OCI-LY1 (cell line): ENCODE results near the gene MYO18B.

Experiments used
- H2AFZ ChIP-seq: fragments of 200-600 bp; sonication (generic), shearing (Covaris generic); 2 replicates; pipeline ENCODE4 v1.6.0; 2014; ENCODE audit warnings: antibody characterized with exemption, mild to moderate bottlenecking, low read length
- H3F3A ChIP-seq: fragments of 200-600 bp; sonication (generic), shearing (Covaris generic); 2 replicates; pipeline ENCODE4 v1.6.0; 2014; ENCODE audit warnings: mild to moderate bottlenecking, antibody characterized with exemption, low read length, moderate library complexity; ENCODE audit not compliant: insufficient read depth
- H3K27ac ChIP-seq: fragments of 200-600 bp; sonication (generic); 2 replicates; pipeline ENCODE4 v1.5.1; 2014; ENCODE audit warnings: low read length, mixed run types, mild to moderate bottlenecking, low read depth; ENCODE audit not compliant: poor library complexity, severe bottlenecking
- H3K27me3 ChIP-seq: fragments of 200-600 bp; sonication (generic); 2 replicates; pipeline ENCODE4 v1.6.0; 2014; ENCODE audit warnings: antibody characterized with exemption, mild to moderate bottlenecking, low read length, moderate library complexity; ENCODE audit not compliant: insufficient read depth
- H3K36me3 ChIP-seq: fragments of 200-600 bp; sonication (generic); 2 replicates; pipeline ENCODE4 v1.6.1; 2014; ENCODE audit warnings: mild to moderate bottlenecking, antibody characterized with exemption, low read length, moderate library complexity, mixed read lengths; ENCODE audit not compliant: insufficient read depth
- H3K4me1 ChIP-seq: fragments of 200-600 bp; sonication (generic); 2 replicates; pipeline ENCODE4 v1.5.1; 2014; ENCODE audit warnings: mild to moderate bottlenecking, low read length, moderate library complexity; ENCODE audit not compliant: insufficient read depth, severe bottlenecking
- H3K4me2 ChIP-seq: fragments of 200-600 bp; sonication (generic), shearing (Covaris generic); 2 replicates; pipeline ENCODE4 v1.6.1; 2014; ENCODE audit warnings: low read length
- H3K4me3 ChIP-seq: fragments of 200-600 bp; sonication (generic); 2 replicates; pipeline ENCODE4 v1.5.1; 2014; ENCODE audit warnings: low read length, low read depth, mild to moderate bottlenecking, mixed read lengths; ENCODE audit not compliant: poor library complexity, severe bottlenecking
- H3K79me2 ChIP-seq: fragments of 200-600 bp; shearing (Covaris generic); 2 replicates; pipeline ENCODE4 v1.6.1; 2016; ENCODE audit warnings: mixed run types, low read length, mixed read lengths; ENCODE audit not compliant: insufficient read depth
- H3K9ac ChIP-seq: fragments of 200-600 bp; sonication (generic), shearing (Covaris generic); 2 replicates; pipeline ENCODE4 v1.6.1; 2014; ENCODE audit warnings: mild to moderate bottlenecking, low read length, mixed read lengths
- H3K9me2 ChIP-seq: fragments of 200-600 bp; sonication (generic), shearing (Covaris generic); 2 replicates; pipeline ENCODE4 v1.6.1; 2014; ENCODE audit warnings: low read depth, mild to moderate bottlenecking, low read length, mixed read lengths
- H3K9me3 ChIP-seq: fragments of 200-600 bp; shearing (Covaris generic); 2 replicates; pipeline ENCODE4 v1.6.1; 2014; ENCODE audit warnings: low read length, mixed read lengths
- H4K20me1 ChIP-seq: fragments of 200-600 bp; sonication (generic), shearing (Covaris generic); 2 replicates; pipeline ENCODE4 v1.6.0; 2016; ENCODE audit warnings: mild to moderate bottlenecking, low read length; ENCODE audit not compliant: insufficient read depth
- EZH2 ChIP-seq: fragments of 200-600 bp; sonication (generic), shearing (Covaris generic); IDR thresholded peaks from 2 replicates; pipeline ENCODE4 v1.8.0; 2017; ENCODE audit warnings: borderline replicate concordance, mixed run types, mild to moderate bottlenecking, antibody characterized with exemption, low read length, moderate library complexity, mixed read lengths
- TF ChIP-seq, protein P1 (sequence below): fragments of 200-600 bp; sonication (generic), shearing (Covaris generic); IDR thresholded peaks from 2 replicates; pipeline ENCODE4 v1.5.1; 2017; ENCODE audit warnings: mild to moderate bottlenecking, antibody characterized with exemption, low read length, moderate library complexity, mixed read lengths

MYO18B gene

DNA sequence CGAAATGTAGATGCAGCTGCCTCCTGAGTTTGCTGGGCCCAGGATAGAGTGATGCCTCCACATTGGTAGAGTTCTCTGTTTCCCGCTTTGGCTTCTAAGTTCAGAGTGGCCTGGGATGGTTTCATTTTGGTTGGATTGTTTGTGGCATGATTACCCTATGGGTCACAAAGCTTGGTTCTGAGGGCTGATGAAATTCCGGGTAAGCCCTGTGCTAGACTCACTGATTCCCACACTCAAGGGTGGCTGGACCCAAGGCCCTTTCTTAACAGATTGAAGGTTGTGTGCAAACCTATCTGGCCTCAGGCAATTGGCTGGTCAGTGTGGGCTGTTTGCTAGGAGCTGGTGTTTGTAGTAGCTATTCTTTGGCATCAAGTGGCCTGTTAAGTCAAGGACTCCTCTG lies 158.4 kb downstream of the MYO18B start:
- Histone ChIP-seq H3K4me3 (no peak overlapping the region), H3K9ac (no peak overlapping the region), H3K27me3 (peaks cover 3% of the 10 kb centered on the region; the same call in 1 of the 2 replicates), H3K36me3 (no peaks in the 10 kb centered on the region), H3K4me1 (no peaks in the 10 kb centered on the region), H3K79me2 (no peaks in the 10 kb centered on the region), H4K20me1 (no peaks in the 10 kb centered on the region), H3K27ac (no peak overlapping the region), H2AFZ (no peak overlapping the region), H3K9me3 (no peaks in the 10 kb centered on the region), H3K4me2 (no peak overlapping the region), H3F3A (no peaks in the 10 kb centered on the region), H3K9me2 (no peaks in the 10 kb centered on the region)
- no peak for TF ChIP-seq EZH2
- TF ChIP-seq, protein P1, sequence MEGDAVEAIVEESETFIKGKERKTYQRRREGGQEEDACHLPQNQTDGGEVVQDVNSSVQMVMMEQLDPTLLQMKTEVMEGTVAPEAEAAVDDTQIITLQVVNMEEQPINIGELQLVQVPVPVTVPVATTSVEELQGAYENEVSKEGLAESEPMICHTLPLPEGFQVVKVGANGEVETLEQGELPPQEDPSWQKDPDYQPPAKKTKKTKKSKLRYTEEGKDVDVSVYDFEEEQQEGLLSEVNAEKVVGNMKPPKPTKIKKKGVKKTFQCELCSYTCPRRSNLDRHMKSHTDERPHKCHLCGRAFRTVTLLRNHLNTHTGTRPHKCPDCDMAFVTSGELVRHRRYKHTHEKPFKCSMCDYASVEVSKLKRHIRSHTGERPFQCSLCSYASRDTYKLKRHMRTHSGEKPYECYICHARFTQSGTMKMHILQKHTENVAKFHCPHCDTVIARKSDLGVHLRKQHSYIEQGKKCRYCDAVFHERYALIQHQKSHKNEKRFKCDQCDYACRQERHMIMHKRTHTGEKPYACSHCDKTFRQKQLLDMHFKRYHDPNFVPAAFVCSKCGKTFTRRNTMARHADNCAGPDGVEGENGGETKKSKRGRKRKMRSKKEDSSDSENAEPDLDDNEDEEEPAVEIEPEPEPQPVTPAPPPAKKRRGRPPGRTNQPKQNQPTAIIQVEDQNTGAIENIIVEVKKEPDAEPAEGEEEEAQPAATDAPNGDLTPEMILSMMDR = no peak

DNA sequence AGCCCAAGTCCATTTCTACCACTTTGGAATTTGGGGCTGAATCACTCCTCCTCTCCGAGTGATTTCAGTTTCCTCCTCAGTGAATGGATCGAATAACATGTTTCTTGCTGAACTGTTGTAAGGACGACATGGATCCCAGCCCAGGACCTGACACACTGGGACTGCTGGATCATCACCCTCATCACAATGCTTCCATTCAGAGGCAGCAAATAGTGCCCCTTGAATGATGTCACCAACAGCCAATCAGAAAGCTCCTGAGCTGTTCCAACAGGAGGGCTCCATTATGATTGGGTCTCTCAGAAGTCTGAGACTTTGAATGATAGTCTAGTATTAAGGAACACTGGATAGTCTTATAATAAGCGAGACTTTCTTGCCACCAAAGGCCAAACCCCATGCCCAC lies 158.9 kb downstream of the MYO18B start:
- Histone ChIP-seq H3K9me3 (no peaks in the 10 kb centered on the region), H3K9me2 (no peaks in the 10 kb centered on the region), H4K20me1 (no peaks in the 10 kb centered on the region), H3K27me3 (peaks cover 3% of the 10 kb centered on the region; the same call in 1 of the 2 replicates), H3K79me2 (no peaks in the 10 kb centered on the region), H3K4me2 (no peak overlapping the region), H3K27ac (no peak overlapping the region), H3K4me1 (no peaks in the 10 kb centered on the region), H2AFZ (no peak overlapping the region), H3K9ac (no peak overlapping the region), H3F3A (no peaks in the 10 kb centered on the region), H3K4me3 (no peak overlapping the region), H3K36me3 (no peaks in the 10 kb centered on the region)
- TF ChIP-seq, protein P1 = no peak
- no peak for TF ChIP-seq EZH2

DNA sequence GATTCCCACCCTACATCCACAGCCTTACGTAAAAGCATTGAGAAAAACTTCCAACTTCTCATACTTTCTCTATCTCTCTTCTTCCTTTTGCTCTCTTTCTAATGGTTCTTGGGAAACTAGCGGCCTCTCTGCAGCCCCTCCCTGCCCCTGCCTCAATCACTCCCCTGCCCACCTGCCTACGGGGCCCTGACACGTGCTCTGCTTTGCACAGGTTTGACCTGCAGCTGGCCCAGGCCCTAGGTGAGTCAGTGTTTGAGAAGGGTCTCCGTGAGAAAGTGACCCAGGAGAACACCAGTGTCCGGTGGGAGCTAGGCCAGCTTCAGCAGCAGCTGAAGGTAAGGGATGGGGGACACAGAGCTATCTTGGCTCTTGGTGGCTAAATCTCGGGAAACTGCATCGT lies 160.4 kb downstream of the MYO18B start:
- Histone ChIP-seq H3K4me1 (no peaks in the 10 kb centered on the region), H3K4me2 (no peak overlapping the region), H2AFZ (no peak overlapping the region), H3K9me3 (no peaks in the 10 kb centered on the region), H3K9me2 (no peaks in the 10 kb centered on the region), H3K79me2 (no peaks in the 10 kb centered on the region), H3K4me3 (no peak overlapping the region), H3F3A (no peaks in the 10 kb centered on the region), H3K36me3 (no peaks in the 10 kb centered on the region), H3K9ac (no peak overlapping the region), H3K27me3 (peaks cover 3% of the 10 kb centered on the region; the same call in 1 of the 2 replicates), H3K27ac (no peak overlapping the region), H4K20me1 (no peaks in the 10 kb centered on the region)
- TF ChIP-seq, protein P1 = no peak
- TF ChIP-seq EZH2 = no peak
